Astrocyte of the hippocampus (primary cell): Measurements from ENCODE around the gene SPOCK1.

Source experiments
- DNase-seq: peaks from one replicate; pipeline ENCODE4 v3.0.0; 2011; ENCODE audit warnings: low read depth, low spot score

SPOCK1 gene

DNA sequence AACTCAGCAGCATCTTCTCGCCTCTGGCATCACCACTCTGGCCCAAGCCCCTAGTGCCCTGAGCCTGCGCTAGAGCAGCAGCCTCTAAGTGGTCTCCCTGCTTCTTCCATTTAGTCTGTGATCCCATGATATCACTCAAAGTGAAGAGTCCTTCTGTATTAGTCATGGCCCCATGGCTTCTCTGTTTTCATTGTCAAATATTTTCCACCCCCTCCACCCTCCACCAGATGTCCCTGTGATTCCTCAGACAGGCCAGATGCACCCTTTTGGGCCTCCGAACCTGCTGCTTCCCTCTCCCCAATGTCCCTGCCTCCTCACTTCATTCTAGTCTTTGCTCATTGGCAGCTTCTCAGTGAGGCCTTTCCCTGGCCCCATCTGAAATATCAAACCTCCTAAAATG, 299.2 kb downstream of the SPOCK1 start:
- DNase-seq = peak; percentile 41

- peak; percentile 21 for DNase-seq
These were observed 299.9 kb downstream of the SPOCK1 start for GRCh38 chr5:137199201-137199600.

- DNase-seq = peak; percentile 23
These were observed 303.6 kb downstream of the SPOCK1 start for GRCh38 chr5:137195483-137195882.

GRCh38 chr5:137194300-137194699, 304.8 kb downstream of the SPOCK1 start:
- no peak for DNase-seq

DNA sequence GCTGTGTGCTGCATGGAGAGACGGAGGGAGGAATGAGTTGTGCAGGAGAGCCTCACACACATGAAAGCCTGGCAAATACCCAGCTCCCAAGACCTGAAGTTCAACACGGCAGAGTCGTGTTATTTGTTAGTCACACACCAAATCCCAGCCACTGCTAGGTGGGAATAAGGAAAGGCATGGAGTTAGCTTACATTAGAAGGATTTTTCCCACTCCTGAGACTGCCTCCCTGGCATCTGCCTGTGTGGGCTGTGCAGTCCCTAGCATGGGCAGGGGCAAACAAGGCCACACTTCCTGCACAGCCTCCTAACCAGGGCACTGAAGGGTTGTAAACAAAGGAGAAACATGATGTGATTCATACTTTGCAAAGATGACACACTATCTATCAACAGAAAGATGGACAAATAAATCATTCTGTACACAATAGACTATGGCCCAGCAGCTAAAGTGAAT, 306.8 kb downstream of the SPOCK1 start:
- peak; percentile 35 for DNase-seq

DNA sequence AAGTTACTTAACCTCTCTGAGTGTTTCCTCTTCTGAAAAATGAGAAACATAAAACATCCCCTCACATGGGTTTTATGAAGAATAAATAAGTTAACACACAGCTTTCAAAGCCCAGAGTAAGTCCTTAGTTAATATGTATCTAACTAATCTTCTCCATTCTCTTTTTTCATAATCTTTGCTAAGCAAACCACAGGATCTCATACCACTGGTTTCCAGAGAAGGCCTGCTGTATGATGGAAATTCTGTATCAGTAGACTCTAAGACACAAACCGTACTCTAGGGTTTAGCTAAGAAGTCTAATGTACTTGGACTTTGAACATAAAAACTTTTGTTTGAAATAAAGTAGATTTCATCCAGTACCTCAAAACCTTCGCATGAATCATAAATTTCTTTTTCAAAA, 307.9 kb downstream of the SPOCK1 start:
- DNase-seq = peak; percentile 19

GRCh38 chr5:137190441-137190840, 308.7 kb downstream of the SPOCK1 start:
- DNase-seq = peak; percentile 32

DNA sequence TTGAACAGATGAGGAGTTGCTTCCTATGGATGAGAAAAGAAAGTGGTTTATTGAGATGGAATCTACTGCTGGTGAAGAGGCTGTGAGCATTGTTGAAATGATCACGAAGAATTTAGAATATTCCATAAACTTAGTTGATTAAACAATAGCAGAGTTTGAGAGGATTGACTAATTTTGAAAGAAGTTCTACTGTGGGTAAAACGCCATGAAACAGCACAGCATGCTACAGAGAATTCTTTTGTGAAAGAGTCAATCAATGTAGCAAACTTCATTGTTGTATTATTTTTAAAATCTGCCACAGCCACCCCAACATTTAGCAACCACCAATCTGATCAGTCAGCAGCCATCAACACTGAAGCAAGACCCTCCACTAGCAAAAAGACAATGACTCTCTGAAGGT, 309.1 kb downstream of the SPOCK1 start:
- peak; percentile 16 for DNase-seq

- DNase-seq = no peak
These were observed 310.6 kb downstream of the SPOCK1 start for GRCh38 chr5:137188566-137188965.

GRCh38 chr5:137186759-137187461, 312.2 kb downstream of the SPOCK1 start:
- peak; percentile 64 for DNase-seq

- no peak for DNase-seq
These were observed 313.9 kb downstream of the SPOCK1 start for GRCh38 chr5:137185193-137185592.

GRCh38 chr5:137184734-137185133, 314.4 kb downstream of the SPOCK1 start:
- DNase-seq = no peak

- DNase-seq = no peak
These were observed 316.6 kb downstream of the SPOCK1 start for GRCh38 chr5:137182576-137182975.

DNA sequence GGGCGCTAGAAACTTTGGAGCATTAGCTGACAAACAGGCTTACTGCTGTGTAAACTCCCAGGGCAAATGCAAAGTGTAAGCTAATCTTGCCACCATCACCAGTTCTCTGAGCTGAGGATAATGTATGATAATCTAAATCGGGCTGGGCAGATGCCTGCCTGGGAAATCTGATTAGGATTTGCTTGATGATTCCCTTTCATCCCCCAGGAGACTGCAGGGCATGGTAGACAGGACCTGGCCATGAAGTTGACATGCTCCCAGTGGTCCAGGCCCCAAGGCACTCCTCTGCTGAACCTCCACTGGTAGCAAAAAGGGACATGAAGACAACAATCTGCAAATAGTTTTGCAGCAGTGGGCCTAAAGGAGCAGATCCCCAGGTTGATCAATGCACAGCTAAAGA, 317.5 kb downstream of the SPOCK1 start:
- no peak for DNase-seq

GRCh38 chr5:137179203-137179602, 319.9 kb downstream of the SPOCK1 start:
- no peak for DNase-seq

GRCh38 chr5:137176609-137177008, 322.5 kb downstream of the SPOCK1 start:
- no peak for DNase-seq

DNA sequence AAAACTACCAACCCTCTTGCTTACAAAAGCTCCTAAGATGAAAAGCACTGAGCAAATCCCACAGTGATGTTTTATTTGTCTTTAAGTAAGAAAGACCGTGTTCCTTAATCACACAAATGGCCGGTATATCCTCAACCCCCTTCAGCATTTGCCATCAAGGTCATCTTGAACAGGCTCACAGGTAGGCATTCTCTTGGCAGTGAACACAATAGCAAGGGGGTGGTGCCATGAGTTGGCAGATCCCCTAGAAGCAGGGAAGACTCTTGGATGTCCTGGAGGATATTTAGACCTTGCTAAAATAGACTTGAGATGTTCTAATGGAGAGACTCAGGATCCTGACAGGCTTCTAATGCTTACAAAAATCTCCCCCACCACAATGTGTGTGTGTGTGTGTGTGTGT, 323.0 kb downstream of the SPOCK1 start:
- no peak for DNase-seq

DNA sequence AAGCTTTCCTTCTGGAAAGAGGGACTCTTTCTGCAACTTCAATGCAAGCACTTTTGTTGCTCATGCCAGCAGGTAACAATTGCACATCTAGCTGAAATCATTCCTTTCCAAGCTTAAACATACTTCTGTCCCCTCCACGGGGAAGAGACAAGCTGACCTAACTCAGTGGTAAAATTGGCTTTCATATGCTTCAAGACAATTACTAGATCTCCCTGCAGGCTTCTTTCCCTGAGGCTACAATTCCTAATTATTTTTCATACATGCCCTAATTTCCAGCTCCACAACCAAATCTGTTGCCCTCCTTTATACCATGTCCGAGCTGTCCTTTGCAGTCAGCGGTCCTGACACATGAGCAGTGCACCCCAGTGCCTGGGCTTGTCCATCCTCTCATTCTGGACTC, 324.9 kb downstream of the SPOCK1 start:
- no peak for DNase-seq

DNA sequence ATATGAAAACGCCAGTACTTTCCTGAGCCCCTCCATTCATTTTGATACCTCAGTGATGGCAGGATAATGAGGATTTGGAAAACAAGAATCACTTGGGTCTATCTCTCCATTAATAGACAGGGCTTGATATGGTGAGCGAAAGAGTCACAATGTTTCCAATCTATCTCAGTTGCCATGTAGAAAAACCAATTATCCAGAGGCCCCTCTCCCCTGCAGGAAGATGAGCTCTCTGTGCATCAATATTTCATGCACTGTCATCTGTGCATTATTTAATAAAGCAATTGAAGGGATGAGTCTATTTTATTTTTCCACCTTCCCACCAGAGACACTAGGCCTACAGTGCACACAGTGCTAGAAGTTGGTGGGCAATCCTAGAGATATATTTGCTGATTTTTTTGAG, 326.9 kb downstream of the SPOCK1 start:
- DNase-seq = no peak

- no peak for DNase-seq
These were observed 331.9 kb downstream of the SPOCK1 start for GRCh38 chr5:137167187-137167586.

GRCh38 chr5:137164961-137165360, 334.2 kb downstream of the SPOCK1 start:
- no peak for DNase-seq

- no peak for DNase-seq
These were observed 334.6 kb downstream of the SPOCK1 start for GRCh38 chr5:137164536-137164935.

DNA sequence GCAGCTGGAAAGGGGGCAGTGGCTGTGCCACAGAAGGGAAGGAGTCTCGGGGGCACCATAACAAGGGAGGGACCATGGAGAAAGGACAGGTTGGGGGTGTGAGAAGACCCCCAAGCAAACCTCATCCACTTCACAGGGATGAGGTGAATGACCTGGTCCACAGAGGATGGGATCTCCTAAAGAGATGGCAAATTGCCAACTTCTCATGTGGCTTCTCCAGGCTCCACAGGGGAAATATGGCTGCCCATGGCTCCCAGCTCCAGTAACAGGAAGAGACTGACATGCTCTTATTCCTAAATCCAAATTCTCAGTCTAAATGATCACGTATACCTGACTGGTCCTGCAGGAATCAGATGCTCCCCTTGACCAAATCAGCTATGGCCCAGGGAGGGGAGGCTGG, 340.4 kb downstream of the SPOCK1 start:
- no peak for DNase-seq

DNA sequence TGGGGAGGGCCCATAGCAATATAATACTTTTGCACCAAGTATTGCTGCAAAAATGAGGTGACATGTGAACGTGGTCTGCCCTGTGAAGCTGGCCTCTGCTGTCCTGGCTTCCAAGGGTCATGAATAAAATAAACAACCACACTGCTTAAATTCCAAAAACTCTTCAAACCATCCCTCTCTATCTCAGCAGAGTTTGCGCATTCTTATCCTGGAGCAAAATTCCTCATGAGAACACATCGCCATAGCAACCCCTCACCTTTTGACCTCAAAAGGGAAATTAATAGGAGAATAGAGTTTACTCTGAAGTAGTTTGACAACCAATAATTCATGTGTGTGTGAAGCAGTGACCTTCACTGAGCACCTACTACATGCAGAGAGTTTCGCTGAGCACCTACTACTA, 342.9 kb downstream of the SPOCK1 start:
- no peak for DNase-seq
